ENCODE data around the gene SMOC2. TPM values are rescaled to one million over a fixed set of nuclear protein-coding genes. Genes with fewer than 3 reads are reported as not detected.
"Not testable (repeated sequence)": the region's sequence is repeated elsewhere in the genome, so short reads cannot be mapped to it uniquely, and the experiment has no call there.

Gene SMOC2
- total RNA-seq, 1 experiment from 2014 or later, result 2.1 TPM

DNA sequence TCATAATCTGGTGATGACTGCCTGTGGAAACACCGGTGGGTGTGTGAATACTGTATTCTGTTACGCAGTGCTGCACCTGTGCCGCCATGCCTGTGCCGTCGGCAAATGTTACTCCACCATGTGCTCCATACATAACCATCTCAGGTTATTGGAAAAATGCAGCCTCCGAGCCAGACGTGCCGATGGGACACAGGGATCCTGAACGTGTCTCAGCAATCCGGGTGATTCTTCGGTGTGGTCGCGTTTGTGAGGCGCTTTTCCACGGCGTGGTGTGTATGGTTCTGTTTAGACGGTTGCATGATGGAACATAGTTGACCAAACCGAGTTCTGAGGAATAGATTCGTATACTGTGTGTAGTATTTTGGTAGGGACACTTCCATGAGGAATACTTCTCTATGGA lies 130.3 kb downstream of the SMOC2 start:
- H3K23me2 ChIP-seq (ENCODE audit: insufficient read length, low read depth, low read length, poor library complexity, severe bottlenecking), result no peaks in the 10 kb centered on the region
- H3K9me3 ChIP-seq (ENCODE audit: control insufficient read depth, low read depth, low read length), result no peaks in the 10 kb centered on the region
- no peak overlapping the region for H3K27ac Mint-ChIP-seq
- H4K91ac ChIP-seq (ENCODE audit: insufficient read length, low read depth, low read length), result no peak overlapping the region
- H2BK20ac ChIP-seq (ENCODE audit: low read depth, low read length, poor library complexity, severe bottlenecking), result no peak overlapping the region
- H4K20me1 ChIP-seq (ENCODE audit: control insufficient read depth, insufficient read depth, insufficient read length), result no peaks in the 10 kb centered on the region
- H2BK120ac ChIP-seq (ENCODE audit: low read depth, low read length, poor library complexity, severe bottlenecking), result no peak overlapping the region
- no peaks in the 10 kb centered on the region for H3K9me3 Mint-ChIP-seq
- no peak overlapping the region for H3K56ac ChIP-seq (ENCODE audit: insufficient read length, low read depth, low read length)
- no peaks in the 10 kb centered on the region for H3K79me2 ChIP-seq (ENCODE audit: insufficient read depth, low read length)
- H2AK5ac ChIP-seq (ENCODE audit: insufficient read length, low read length), result no peak overlapping the region
- no peak overlapping the region for H2BK15ac ChIP-seq (ENCODE audit: low read depth, low read length)
- no peak overlapping the region for H4K5ac ChIP-seq (ENCODE audit: insufficient read length, low read depth, low read length)
- H3K4me1 Mint-ChIP-seq, result peaks cover 13 to 14% of the 10 kb centered on the region in 2 experiments
- no CpG with 5 or more reads among the region's 19 CpGs for WGBS (ENCODE audit: extremely low coverage, insufficient read length, low lambda C conversion rate)
- no peak overlapping the region for H3K4me2 ChIP-seq (ENCODE audit: insufficient read depth, insufficient read length, low read length)
- no peak overlapping the region for H3K23ac ChIP-seq (ENCODE audit: insufficient read length, low read depth, low read length)
- no peaks in the 10 kb centered on the region for H3K79me1 ChIP-seq (ENCODE audit: insufficient read depth, low read depth, low read length, poor library complexity, severe bottlenecking)
- H3K36me3 Mint-ChIP-seq (ENCODE audit: insufficient read depth in 1 of 3, low read depth in 3 of 3), result no peaks in the 10 kb centered on the region
- H3K27me3 ChIP-seq (ENCODE audit: insufficient read depth, low read length), result no peaks in the 10 kb centered on the region
- H3T11ph ChIP-seq (ENCODE audit: low read length), result no peak overlapping the region
- no peak overlapping the region for H2BK12ac ChIP-seq (ENCODE audit: insufficient read length, low read depth, low read length)
- no peaks in the 10 kb centered on the region for H3K4me1 ChIP-seq (ENCODE audit: insufficient read depth, low read length)
- H4K8ac ChIP-seq (replicated peaks; ENCODE audit: insufficient read length, low read depth, low read length), result no peak overlapping the region
- H3K27ac ChIP-seq (ENCODE audit: insufficient read length, low read depth, low read length), result no peak overlapping the region
- H3K4me3 Mint-ChIP-seq, result no peak overlapping the region
- TF ChIP-seq, protein P1, sequence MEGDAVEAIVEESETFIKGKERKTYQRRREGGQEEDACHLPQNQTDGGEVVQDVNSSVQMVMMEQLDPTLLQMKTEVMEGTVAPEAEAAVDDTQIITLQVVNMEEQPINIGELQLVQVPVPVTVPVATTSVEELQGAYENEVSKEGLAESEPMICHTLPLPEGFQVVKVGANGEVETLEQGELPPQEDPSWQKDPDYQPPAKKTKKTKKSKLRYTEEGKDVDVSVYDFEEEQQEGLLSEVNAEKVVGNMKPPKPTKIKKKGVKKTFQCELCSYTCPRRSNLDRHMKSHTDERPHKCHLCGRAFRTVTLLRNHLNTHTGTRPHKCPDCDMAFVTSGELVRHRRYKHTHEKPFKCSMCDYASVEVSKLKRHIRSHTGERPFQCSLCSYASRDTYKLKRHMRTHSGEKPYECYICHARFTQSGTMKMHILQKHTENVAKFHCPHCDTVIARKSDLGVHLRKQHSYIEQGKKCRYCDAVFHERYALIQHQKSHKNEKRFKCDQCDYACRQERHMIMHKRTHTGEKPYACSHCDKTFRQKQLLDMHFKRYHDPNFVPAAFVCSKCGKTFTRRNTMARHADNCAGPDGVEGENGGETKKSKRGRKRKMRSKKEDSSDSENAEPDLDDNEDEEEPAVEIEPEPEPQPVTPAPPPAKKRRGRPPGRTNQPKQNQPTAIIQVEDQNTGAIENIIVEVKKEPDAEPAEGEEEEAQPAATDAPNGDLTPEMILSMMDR (conservative IDR thresholded peaks at IDR 0.05), result no peak
- no peak overlapping the region for H3K4ac ChIP-seq (ENCODE audit: low read depth, low read length)
- peaks cover 2% of the 10 kb centered on the region; the same call in 1 of the 2 replicates for H3K27me3 Mint-ChIP-seq (ENCODE audit: low read depth)
- no peak overlapping the region for H2AFZ ChIP-seq (ENCODE audit: low read length)
- no peak overlapping the region for H3K18ac ChIP-seq (ENCODE audit: insufficient read length, low read depth, low read length)
- DNase-seq, result no peak
- no peak overlapping the region for H3K9ac ChIP-seq (ENCODE audit: extremely low read depth, insufficient read length, low read length)
- H2BK5ac ChIP-seq (ENCODE audit: insufficient read length, low read length), result no peak overlapping the region
- H3K14ac ChIP-seq (ENCODE audit: insufficient read depth, low read length), result no peak overlapping the region

DNA sequence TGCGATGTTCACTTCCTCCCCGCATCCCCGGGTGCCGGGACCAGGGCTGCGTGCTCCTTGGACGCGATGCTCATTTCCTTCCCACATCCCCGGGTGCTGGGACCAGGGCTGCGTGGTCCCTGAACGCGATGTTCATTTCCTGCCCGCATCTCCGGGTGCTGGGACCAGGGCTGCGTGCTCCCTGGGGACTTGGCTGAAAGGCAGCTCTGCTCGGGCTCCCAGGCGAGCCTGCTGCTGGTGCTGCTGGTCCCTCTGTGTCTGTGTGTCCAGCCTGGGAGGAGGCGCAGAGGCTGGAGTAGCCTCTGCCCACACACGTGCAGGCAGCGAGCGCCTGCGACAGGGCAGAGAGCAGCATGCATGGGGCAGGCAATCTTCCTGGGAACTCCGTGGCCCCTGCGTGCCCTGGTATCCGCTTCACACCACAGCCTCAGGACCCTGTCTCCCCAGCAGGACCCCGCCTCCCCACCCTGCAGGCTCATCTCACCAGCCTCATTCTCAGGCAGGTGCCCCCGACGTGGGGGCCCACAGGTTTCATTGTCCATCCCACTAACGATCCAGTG lies 132.4 kb downstream of the SMOC2 start:
- H3K27me3 Mint-ChIP-seq (ENCODE audit: low read depth); H3K4me1 ChIP-seq (ENCODE audit: insufficient read depth, low read length); H3T11ph ChIP-seq (ENCODE audit: low read length); H3K27me3 ChIP-seq (ENCODE audit: insufficient read depth, low read length); H3K4me3 Mint-ChIP-seq; H3K14ac ChIP-seq (ENCODE audit: insufficient read depth, low read length); DNase-seq; H2BK20ac ChIP-seq (ENCODE audit: low read depth, low read length, poor library complexity, severe bottlenecking); H3K9me3 Mint-ChIP-seq; H2BK120ac ChIP-seq (ENCODE audit: low read depth, low read length, poor library complexity, severe bottlenecking); H4K8ac ChIP-seq (replicated peaks; ENCODE audit: insufficient read length, low read depth, low read length); H3K79me2 ChIP-seq (ENCODE audit: insufficient read depth, low read length); H2BK12ac ChIP-seq (ENCODE audit: insufficient read length, low read depth, low read length); H2BK15ac ChIP-seq (ENCODE audit: low read depth, low read length); H3K4me2 ChIP-seq (ENCODE audit: insufficient read depth, insufficient read length, low read length); H3K9ac ChIP-seq (ENCODE audit: extremely low read depth, insufficient read length, low read length); H2AFZ ChIP-seq (ENCODE audit: low read length); H2BK5ac ChIP-seq (ENCODE audit: insufficient read length, low read length); H4K20me1 ChIP-seq (ENCODE audit: control insufficient read depth, insufficient read depth, insufficient read length); H3K23ac ChIP-seq (ENCODE audit: insufficient read length, low read depth, low read length); H3K79me1 ChIP-seq (ENCODE audit: insufficient read depth, low read depth, low read length, poor library complexity, severe bottlenecking); H3K27ac Mint-ChIP-seq; H3K27ac ChIP-seq (ENCODE audit: insufficient read length, low read depth, low read length); H3K56ac ChIP-seq (ENCODE audit: insufficient read length, low read depth, low read length); H3K4ac ChIP-seq (ENCODE audit: low read depth, low read length); H3K36me3 Mint-ChIP-seq (ENCODE audit: insufficient read depth in 1 of 3, low read depth in 3 of 3); H4K91ac ChIP-seq (ENCODE audit: insufficient read length, low read depth, low read length); H2AK5ac ChIP-seq (ENCODE audit: insufficient read length, low read length); H3K18ac ChIP-seq (ENCODE audit: insufficient read length, low read depth, low read length); H4K5ac ChIP-seq (ENCODE audit: insufficient read length, low read depth, low read length); H3K9me3 ChIP-seq (ENCODE audit: control insufficient read depth, low read depth, low read length); H3K23me2 ChIP-seq (ENCODE audit: insufficient read length, low read depth, low read length, poor library complexity, severe bottlenecking): not testable (repeated sequence)
- peaks cover 14 to 17% of the 10 kb centered on the region in 2 experiments for H3K4me1 Mint-ChIP-seq
- no CpG with 5 or more reads among the region's 28 CpGs for whole genome bisulfite sequencing (ENCODE audit: extremely low coverage, insufficient read length, low lambda C conversion rate)
